ENCODE data around the gene PPP1R3E. TPM values are rescaled to one million over a fixed set of nuclear protein-coding genes. Genes with fewer than 3 reads are reported as not detected.

PPP1R3E gene
- 10 to 100 TPM in 1 of 2 donors, 1 to 10 TPM in 1; 7.6 to 12.6 TPM for total RNA-seq

GRCh38 chr14:23302290-23303225 is at the start of gene PPP1R3E:
Gene PPP1R3E (minus strand): TSS chr14:23302859. CDS start chr14:23302576, 283 bp downstream.
- H3K9ac ChIP-seq (ENCODE audit: low read depth in 2 of 2, low read length in 2 of 2) = peak within 1 kb of the TSS; percentile 74 to 95
- H3K9me3 ChIP-seq = no peaks in the 10 kb centered on the region
- H3K4me1 ChIP-seq = peaks cover under 1% of the 10 kb centered on the region
- DNase-seq = peak; percentile 82
- no peaks in the 10 kb centered on the region for H3K27me3 ChIP-seq
- peak within 1 kb of the TSS; percentile 97 for H3K27ac ChIP-seq
- H3K36me3 ChIP-seq = no peaks in the 10 kb centered on the region
- intact Hi-C loops (cut with DNase I) = no loop called here
- TF ChIP-seq CTCF (IDR thresholded peaks at IDR 0.05) = no peak
- H3K4me3 ChIP-seq = peak within 1 kb of the TSS; percentile 70

- no peaks in the 10 kb centered on the region for H3K9me3 ChIP-seq
- H3K9ac ChIP-seq (ENCODE audit: low read depth in 2 of 2, low read length in 2 of 2) = peak overlapping the region; percentile 26 to 30
- H3K4me1 ChIP-seq = peaks cover 7% of the 10 kb centered on the region
- H3K36me3 ChIP-seq = no peaks in the 10 kb centered on the region
- intact Hi-C loops (cut with DNase I) = no loop called here
- peak overlapping the region; percentile 47 for H3K4me3 ChIP-seq
- TF ChIP-seq CTCF (IDR thresholded peaks at IDR 0.05) = no peak
- no peak for DNase-seq
- H3K27ac ChIP-seq = no peak overlapping the region
- peaks cover 28% of the 10 kb centered on the region for H3K27me3 ChIP-seq
Observed at GRCh38 chr14:23351681-23352505, 49.2 kb upstream of the PPP1R3E start.

- H3K27ac ChIP-seq = no peak overlapping the region
- H3K36me3 ChIP-seq = no peaks in the 10 kb centered on the region
- no peak for DNase-seq
- H3K4me3 ChIP-seq = no peak overlapping the region
- no peak for TF ChIP-seq CTCF (IDR thresholded peaks at IDR 0.05)
- peaks cover 7% of the 10 kb centered on the region for H3K4me1 ChIP-seq
- no peaks in the 10 kb centered on the region for H3K9me3 ChIP-seq
- peaks cover 28% of the 10 kb centered on the region for H3K27me3 ChIP-seq
- no peak overlapping the region for H3K9ac ChIP-seq (ENCODE audit: low read depth in 2 of 2, low read length in 2 of 2)
- intact Hi-C loops (cut with DNase I) = no loop called here
Observed at GRCh38 chr14:23349156-23349845, 46.6 kb upstream of the PPP1R3E start.

GRCh38 chr14:23348297-23348655 is 45.6 kb upstream of the PPP1R3E start:
- Histone ChIP-seq H3K4me1 (peaks cover 7% of the 10 kb centered on the region), H3K27ac (no peak overlapping the region), H3K9me3 (no peaks in the 10 kb centered on the region), H3K36me3 (no peaks in the 10 kb centered on the region), H3K27me3 (peaks cover 25% of the 10 kb centered on the region), H3K4me3 (no peak overlapping the region), H3K9ac (ENCODE audit: low read depth in 2 of 2, low read length in 2 of 2) (no peak overlapping the region)
- TF ChIP-seq CTCF (IDR thresholded peaks at IDR 0.05) = no peak
- intact Hi-C loops (cut with DNase I) = no loop called here
- DNase-seq = no peak
